Smooth muscle cell of the brain vasculature (primary cell): Measurements from ENCODE around the gene OR7A10.

Source experiments
- DNase-seq: peaks from one replicate; pipeline ENCODE4 v3.0.0-alpha.2; 2012; ENCODE audit warnings: low read depth, low spot score

The OR7A10 gene

DNA sequence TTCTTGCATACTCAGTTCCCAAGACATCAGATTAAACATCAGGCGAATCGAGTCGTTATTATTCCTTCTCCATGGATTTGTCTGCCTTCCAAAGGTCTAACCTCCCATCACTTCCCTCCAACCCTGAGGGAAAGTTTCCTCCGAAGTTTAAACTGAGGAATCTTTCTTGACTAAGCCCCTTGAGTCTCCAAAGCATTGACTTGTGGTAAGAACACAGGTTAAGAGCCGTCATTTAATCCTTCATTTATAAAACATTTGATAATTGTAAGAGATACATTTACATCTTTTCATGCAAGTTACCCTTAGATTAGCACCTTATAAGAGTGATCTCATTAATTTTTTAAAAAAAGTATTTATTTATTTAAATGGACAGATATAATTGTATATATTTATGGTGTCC is at the start of gene OR7A10:
Gene OR7A10, minus strand, starts transcription at position 101 of the 400 bp plus-strand sequence. CDS start 7,045 bp downstream, outside the sequence.
- no peak for DNase-seq

DNA sequence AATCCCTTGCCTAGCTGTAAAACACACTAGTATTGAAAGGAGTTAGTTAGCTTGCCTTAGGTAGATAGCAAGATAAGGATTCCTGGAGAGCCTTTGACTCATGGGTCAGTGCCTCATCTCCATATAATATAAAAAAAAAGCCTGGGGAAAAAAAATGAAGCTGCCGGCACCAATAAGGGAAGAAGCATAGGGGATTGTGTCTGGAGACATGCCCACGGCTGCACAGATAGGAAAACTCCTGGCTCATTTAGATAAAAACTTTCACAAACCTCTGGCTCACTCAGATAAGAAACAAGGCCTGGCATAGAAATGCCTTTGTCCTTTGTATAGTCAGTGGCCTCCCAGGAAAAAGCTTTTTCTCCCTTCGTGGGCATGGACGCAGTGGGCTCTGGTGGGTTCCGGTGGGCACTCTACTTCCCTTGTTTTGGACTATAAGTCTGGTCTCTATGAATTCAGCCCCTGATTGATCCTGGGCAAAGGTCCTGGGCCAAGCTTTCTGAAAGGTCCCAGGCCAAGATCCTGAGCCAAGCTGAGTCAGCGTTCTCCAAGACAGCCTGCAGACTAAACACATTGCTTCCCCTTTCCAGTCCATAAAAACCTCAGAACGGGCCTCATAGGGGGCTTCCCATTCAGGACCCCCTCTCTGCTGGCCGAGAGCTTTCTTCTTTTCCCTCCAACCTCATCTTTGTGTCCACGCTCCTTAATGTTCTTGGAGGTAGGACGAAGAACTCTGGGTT is 42.1 kb upstream of the OR7A10 start:
- DNase-seq, result no peak

DNA sequence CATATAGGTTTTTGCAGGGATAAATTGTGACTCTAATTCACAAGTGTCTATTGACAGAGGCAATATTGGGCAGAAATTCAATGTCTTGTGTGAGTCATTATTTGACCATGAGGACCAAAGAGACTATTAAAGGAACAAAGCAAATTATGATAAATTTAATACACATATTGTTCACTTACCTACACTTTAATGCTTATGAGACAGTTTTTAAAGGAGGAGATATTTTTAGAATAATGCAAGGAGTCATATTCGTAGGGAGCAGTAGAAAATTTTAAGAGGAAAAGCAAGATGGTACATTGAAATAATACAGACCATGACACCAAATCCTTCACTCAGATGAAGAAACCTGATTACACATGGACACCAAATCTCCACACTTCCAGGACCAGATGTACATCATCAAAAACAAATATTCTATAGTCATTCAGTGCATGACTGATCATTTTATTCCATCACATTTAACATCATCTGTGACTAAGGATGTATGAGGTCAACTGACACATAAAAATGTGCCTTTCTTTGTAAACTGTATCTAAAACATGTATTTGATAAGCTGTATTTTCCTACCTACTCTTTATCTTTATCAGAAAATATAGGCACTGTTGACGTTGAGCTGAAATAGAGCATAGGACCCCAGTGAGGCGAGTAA is 41.4 kb upstream of the OR7A10 start:
- no peak for DNase-seq

DNA sequence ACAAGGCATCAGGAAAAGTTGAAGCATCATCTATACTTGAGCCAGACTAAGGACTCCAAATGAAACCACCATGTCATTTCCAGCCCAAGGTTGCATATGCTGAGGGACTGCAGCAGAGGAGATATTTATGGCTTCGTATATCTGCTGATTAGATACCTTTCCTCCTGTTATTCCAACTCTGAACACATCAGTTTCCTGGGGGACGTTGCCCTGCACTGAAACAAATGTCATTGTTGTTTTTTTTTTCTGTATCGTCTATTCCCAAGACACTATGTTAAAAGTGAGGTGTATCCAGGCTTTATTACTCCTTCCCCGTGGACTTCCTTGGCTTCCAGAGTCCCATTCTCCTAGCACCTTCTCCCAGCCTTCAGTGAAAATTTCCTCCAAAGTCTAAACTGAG is 37.3 kb upstream of the OR7A10 start, which contains the start of gene OR7A17:
Gene OR7A17, minus strand, starts transcription at position 101 of the 400 bp plus-strand sequence. CDS start 4,777 bp downstream, outside the sequence.
- DNase-seq, result no peak

GRCh38 chr19:14871619-14872230 is 23.0 kb upstream of the OR7A10 start:
- DNase-seq, result no peak

- DNase-seq, result no peak
Observed at GRCh38 chr19:14868497-14868896, 19.8 kb upstream of the OR7A10 start.

GRCh38 chr19:14843578-14843977 is 5.1 kb downstream of the OR7A10 start:
- no peak for DNase-seq

DNA sequence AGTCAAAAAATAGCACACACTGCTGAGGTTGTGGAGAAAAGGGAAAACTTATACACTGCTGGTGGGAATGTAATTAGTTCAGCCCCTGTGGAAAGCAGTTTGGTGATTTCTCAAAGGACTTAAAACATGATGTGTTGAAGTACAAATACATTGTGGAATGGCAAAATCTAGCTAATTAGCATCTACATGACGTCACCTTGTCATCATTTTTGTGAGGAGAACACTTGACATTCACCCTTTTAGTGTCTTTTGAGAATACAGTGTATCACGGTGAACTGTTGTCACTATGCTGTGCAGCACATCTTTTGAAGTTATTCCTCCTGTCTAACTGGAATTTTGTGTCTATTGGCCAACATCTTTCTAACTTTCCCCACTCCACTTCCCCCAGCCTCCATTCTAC is 5.6 kb downstream of the OR7A10 start:
- no peak for DNase-seq

- no peak for DNase-seq
Observed at GRCh38 chr19:14840206-14840605, 8.5 kb downstream of the OR7A10 start.

DNA sequence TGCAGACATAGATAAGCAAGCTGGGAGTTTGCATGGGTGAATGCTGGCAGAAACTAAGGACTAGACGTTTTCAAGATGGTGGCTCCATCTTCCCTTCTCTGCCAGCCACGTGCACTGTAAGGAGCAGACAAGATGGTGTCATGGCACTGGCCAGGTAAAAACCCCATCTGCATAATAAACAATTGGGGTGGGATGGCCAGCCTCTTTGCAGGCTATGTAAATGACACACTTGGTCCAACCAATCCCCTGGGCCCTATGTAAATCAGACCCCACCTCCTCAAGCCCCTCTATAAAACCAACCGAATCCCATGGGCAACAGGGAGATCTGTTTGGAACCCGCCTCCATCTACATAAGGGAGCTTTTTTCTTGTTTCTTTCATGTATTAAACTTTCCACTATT is 11.3 kb downstream of the OR7A10 start:
- DNase-seq, result no peak

- peak; percentile 3 for DNase-seq
Observed at GRCh38 chr19:14835011-14835410, 13.7 kb downstream of the OR7A10 start, which contains the start of the genes OR7A5 and OR7C1. Gene OR7A5 (minus strand): TSS chr19:14835185. CDS start chr19:14828241, 6,944 bp downstream. Gene OR7C1 (minus strand): TSS chr19:14835185. CDS start chr19:14800136, 35,049 bp downstream.

- no peak for DNase-seq
Observed at GRCh38 chr19:14830702-14831101, 18.0 kb downstream of the OR7A10 start.

GRCh38 chr19:14826006-14826405 is 22.7 kb downstream of the OR7A10 start:
- no peak for DNase-seq

GRCh38 chr19:14821937-14822336 is 26.8 kb downstream of the OR7A10 start:
- DNase-seq, result no peak

GRCh38 chr19:14818588-14818987 is 30.1 kb downstream of the OR7A10 start:
- no peak for DNase-seq

GRCh38 chr19:14817052-14817451 is 31.7 kb downstream of the OR7A10 start:
- DNase-seq, result no peak

DNA sequence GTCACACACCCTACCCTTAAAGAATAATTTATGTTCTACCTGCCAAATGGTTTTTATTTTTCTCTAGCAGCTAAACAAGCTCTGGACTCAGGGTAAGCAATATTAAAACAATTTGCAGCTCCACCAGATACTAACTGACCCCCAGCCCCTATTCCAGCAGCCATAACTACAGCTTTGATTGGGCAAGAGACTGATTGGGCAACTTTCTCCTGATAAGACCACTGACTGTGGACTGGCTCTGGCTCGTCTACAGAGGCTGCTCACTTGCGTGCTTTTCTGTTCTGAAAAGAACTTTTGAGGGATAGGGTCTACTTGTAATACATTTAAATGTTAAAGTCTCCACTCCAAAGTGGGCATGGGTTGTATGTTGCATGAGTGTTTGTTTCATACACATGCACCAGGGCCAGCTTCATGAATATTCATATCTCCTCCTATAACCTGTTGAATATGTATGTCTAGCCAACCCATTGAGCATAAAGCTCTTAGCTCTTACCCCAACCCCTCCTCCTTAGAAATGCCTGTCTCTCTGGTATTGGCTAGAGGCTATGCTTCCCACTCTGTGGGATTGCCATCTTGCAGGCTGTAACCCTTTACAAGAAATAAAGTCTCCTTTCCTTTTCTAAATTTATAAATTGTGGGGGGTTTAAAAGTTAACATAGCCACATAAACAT is 33.6 kb downstream of the OR7A10 start:
- DNase-seq, result no peak

GRCh38 chr19:14809272-14810057 is 39.3 kb downstream of the OR7A10 start:
- no peak for DNase-seq

GRCh38 chr19:14804765-14805164 is 44.0 kb downstream of the OR7A10 start:
- DNase-seq, result no peak

- no peak for DNase-seq
Observed at GRCh38 chr19:14798760-14799159, 50.0 kb downstream of the OR7A10 start.

GRCh38 chr19:14796021-14796420 is 52.7 kb downstream of the OR7A10 start:
- no peak for DNase-seq
